ENCODE data around the gene TGIF2.
"Not testable (repeated sequence)": the region's sequence is repeated elsewhere in the genome, so short reads cannot be mapped to it uniquely, and the experiment has no call there.

Gene TGIF2

GRCh38 chr20:36613974-36614373 lies 40.6 kb downstream of the TGIF2 start:
- no peak for DNase-seq (ENCODE audit: low read depth, low spot score)

- DNase-seq (ENCODE audit: low read depth, low spot score) = peak; percentile 59
Observed at GRCh38 chr20:36614781-36615557, 41.6 kb downstream of the TGIF2 start.

- no peak for DNase-seq (ENCODE audit: low read depth, low spot score)
Observed at GRCh38 chr20:36620917-36621316, 47.5 kb downstream of the TGIF2 start.

GRCh38 chr20:36623444-36623843 lies 50.0 kb downstream of the TGIF2 start:
- no peak for DNase-seq (ENCODE audit: low read depth, low spot score)

GRCh38 chr20:36624068-36624943 lies 50.9 kb downstream of the TGIF2 start:
- peak; percentile 8 for DNase-seq (ENCODE audit: low read depth, low spot score)

GRCh38 chr20:36624944-36625324 lies 51.5 kb downstream of the TGIF2 start:
- DNase-seq (ENCODE audit: low read depth, low spot score) = no peak

- DNase-seq (ENCODE audit: low read depth, low spot score) = no peak
Observed at GRCh38 chr20:36628076-36628475, 54.7 kb downstream of the TGIF2 start.

- no peak for DNase-seq (ENCODE audit: low read depth, low spot score)
Observed at GRCh38 chr20:36629719-36630681, 56.6 kb downstream of the TGIF2 start.

- DNase-seq (ENCODE audit: low read depth, low spot score) = no peak
Observed at GRCh38 chr20:36631646-36632045, 58.2 kb downstream of the TGIF2 start.

- no peak for DNase-seq (ENCODE audit: low read depth, low spot score)
Observed at GRCh38 chr20:36632147-36632486, 58.7 kb downstream of the TGIF2 start.

GRCh38 chr20:36632487-36633284 lies 59.3 kb downstream of the TGIF2 start:
- no peak for DNase-seq (ENCODE audit: low read depth, low spot score)

GRCh38 chr20:36633285-36633772 lies 59.9 kb downstream of the TGIF2 start:
- no peak for DNase-seq (ENCODE audit: low read depth, low spot score)

GRCh38 chr20:36634342-36634741 lies 60.9 kb downstream of the TGIF2 start:
- no peak for DNase-seq (ENCODE audit: low read depth, low spot score)

GRCh38 chr20:36638876-36639400 lies 65.5 kb downstream of the TGIF2 start:
- DNase-seq (ENCODE audit: low read depth, low spot score) = not testable (repeated sequence)

GRCh38 chr20:36641506-36641843 lies 68.1 kb downstream of the TGIF2 start:
- DNase-seq (ENCODE audit: low read depth, low spot score) = no peak

- DNase-seq (ENCODE audit: low read depth, low spot score) = no peak
Observed at GRCh38 chr20:36642136-36642535, 68.7 kb downstream of the TGIF2 start.

All from astrocyte of the hippocampus (primary cell).